Activated CD4-positive, alpha-beta T cell treated with anti-CD3 and anti-CD28 coated beads for 24 hours (primary cell): ENCODE data around the gene USP30.

Source experiments
- DNase-seq, 2 donors: peaks; one replicate each; pipeline ENCODE4 v3.0.0-alpha.2; 2020; ENCODE audit warnings: low read depth in 2 of 2

Gene USP30

GRCh38 chr12:109098183-109098604 is 45.8 kb downstream of the USP30 start:
- DNase-seq, result no peak

DNA sequence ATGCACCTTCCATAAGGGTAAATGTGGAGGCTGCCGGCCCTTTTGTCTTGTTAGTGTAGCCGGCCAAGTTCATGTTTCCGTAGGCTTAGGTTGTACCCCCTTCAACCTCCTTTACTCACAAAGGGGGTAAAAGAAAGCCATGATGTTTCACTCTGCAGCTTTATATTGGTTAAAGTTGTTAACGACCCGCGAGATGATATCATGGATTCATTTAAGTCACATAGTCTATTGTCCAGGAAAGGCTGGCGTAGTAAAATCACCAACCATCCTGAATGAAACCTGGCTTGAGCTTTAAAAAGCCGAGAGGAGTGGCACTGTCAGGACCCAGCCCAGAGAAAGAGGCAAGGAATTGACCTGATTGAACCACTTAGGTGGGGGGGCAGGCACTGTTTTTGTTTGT is 46.3 kb downstream of the USP30 start:
- no peak for DNase-seq

- no peak for DNase-seq
These were observed 47.1 kb downstream of the USP30 start for GRCh38 chr12:109099431-109100020.

GRCh38 chr12:109100741-109101140 is 48.4 kb downstream of the USP30 start:
- no peak for DNase-seq

- no peak for DNase-seq
These were observed 50.1 kb downstream of the USP30 start for GRCh38 chr12:109102491-109102890.

DNA sequence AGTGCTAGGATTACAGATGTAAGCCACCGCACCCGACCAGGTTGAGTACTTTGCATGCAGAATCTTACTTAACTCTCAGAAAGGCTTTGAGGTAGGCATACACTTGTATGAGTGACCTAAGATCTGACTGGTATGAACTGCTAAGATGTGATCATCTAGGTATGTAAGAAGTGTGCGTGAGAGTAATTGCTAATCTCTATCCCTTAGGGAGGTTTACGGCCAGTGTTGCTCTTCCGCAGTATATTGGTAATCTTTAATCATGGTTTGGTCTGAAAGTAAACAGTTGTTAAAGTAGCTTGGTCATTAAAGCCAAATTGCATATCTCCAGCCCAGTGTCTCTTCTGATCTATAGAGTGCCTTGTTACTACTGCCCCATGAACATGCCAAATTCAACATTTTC is 52.8 kb downstream of the USP30 start:
- DNase-seq, result no peak

DNA sequence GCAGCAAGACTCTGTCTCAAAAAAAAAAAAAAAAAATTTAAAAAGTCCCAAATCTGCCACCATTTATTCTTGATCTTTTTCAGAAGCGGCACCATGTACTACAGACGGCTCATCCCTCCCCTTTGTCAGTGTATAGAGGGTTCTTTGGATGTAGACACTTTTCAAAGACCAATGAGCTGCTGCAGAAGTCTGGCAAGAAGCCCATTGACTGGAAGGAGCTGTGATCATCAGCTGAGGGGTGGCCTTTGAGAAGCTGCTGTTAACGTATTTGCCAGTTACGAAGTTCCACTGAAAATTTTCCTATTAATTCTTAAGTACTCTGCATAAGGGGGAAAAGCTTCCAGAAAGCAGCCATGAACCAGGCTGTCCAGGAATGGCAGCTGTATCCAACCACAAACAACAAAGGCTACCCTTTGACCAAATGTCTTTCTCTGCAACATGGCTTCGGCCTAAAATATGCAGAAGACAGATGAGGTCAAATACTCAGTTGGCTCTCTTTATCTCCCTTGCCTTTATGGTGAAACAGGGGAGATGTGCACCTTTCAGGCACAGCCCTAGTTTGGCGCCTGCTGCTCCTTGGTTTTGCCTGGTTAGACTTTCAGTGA is 57.5 kb downstream of the USP30 start:
- no peak for DNase-seq

DNA sequence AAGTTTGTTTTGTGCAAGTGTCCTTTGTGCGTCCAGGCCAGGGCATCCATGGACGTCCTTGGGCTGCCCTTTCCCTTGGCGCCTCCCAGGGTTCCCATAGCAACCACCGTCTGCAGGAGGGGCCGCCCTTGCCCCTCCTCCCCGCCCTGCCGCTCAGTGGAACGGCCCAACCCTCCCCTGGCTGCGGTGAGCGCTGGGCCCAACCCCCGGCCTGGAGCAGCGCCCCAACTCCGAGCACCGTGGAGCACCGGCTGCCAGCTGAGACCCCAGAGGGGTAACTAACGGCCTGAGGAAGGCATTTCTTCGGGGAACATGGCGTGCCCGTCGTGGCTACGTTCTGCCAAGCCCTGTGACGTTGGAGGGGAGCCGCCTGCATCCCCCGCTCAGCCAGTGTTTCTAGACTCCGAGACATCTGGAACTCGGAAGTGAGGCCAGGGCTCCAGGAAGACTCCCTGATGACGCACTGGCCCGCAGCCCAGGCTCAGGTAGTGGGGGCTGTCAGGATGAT is 58.7 kb downstream of the USP30 start:
- peak; percentile 18 to 20 for DNase-seq

- DNase-seq, result no peak
These were observed 60.5 kb downstream of the USP30 start for GRCh38 chr12:109112720-109113465.

GRCh38 chr12:109113661-109114321 is 61.4 kb downstream of the USP30 start:
- no peak for DNase-seq

DNA sequence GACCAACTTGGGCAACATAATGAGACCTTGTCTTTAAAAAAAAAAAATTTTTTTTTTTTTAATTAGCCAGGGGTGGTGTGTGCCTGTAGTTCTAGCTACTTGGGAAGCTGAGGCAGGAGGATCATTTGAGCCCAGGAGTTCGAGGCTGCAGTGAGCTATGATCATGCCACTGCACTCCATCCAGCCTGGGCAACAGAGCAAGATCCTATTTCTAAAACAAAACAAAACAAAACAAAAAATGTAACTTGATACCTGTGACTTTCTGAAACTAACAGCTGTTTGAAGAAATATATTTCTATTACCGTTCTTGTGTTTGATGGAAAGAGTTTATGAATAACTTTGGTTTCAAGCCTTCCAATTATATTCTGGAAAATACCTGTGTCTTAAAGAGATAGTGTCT is 62.3 kb downstream of the USP30 start:
- no peak for DNase-seq

- no peak for DNase-seq
These were observed 63.0 kb downstream of the USP30 start for GRCh38 chr12:109115404-109115757.

- DNase-seq, result no peak
These were observed 63.6 kb downstream of the USP30 start, which contains the start of gene ACACB for GRCh38 chr12:109115758-109116610. ACACB (plus strand) TSS chr12:109116587; CDS start chr12:109139406, 22,819 bp downstream.

DNA sequence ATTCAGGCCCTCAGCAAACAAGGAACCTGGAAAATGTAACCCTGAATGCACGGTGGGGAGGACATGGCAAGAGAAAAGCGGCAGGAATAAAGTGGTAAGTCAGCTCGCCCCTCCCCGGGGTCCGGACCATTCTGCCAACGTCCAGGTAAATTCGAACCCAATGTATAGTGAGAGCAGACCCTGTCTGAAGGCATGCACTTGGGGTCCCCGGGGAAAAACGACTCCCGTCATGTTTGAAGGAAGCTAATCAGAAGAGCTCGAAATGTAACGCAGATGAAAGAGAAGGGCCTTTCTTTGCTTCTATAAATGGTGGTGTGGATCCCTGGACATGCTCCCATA is 64.2 kb downstream of the USP30 start:
- DNase-seq, result no peak

DNA sequence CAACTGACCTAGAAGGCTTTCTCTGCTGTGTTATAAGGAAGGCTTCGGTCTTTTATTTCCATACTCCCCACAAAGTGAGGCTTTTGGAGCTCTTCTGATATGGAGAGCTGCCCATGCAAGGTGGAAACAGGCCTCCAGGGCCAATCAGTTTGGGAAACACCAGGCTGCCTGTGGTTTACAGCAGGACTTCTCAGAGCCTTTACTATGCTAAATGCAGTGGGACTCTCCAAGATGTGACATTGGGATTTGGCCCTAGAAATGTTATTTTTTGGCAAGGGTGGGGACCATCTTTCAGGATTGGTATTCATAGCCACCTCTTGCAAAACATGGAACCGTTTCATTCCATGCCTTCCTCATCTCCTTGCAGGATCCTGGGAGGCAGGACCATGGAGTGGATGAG is 67.7 kb downstream of the USP30 start:
- DNase-seq, result no peak

DNA sequence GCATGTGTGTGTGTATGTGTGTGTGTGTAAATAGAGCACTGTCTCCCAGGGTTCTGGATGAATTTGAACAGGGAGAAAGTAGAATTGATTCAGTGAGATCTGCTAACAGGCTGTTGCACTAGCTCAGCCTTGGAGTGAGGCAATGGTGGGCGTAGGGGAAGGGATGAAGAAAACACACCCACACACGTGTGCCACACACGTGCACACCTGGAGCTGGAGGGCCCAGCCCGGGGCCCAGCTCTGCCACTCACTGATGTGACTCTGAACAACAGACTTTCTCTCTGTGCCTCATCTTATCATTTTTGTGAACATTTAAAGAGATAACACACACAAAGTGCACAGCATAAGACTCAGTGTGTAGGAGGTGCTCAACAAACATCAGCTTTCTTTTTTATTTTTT is 68.2 kb downstream of the USP30 start:
- DNase-seq, result no peak

- DNase-seq, result no peak
These were observed 69.0 kb downstream of the USP30 start for GRCh38 chr12:109121346-109121880.

GRCh38 chr12:109124878-109125648 is 72.7 kb downstream of the USP30 start:
- no peak for DNase-seq

DNA sequence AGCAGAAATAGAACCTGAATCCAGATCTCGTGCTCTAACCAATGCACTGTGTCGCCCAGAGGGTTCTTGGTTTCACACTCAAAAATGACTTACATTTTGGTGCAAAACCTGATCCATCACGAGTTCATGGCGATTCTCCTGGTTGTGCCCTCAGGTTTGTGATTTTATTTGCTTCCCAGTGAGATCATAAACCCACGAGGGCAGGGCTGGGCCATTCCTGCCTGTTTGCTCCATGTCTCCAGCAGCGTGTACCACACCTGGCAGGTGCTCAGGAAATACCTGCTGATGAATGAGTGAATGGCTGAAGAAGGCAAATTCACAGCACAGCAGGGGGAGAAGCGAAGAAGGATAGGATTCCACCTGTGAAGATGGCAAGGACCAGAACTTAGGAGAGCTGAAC is 73.4 kb downstream of the USP30 start:
- no peak for DNase-seq

GRCh38 chr12:109126784-109127183 is 74.4 kb downstream of the USP30 start:
- DNase-seq, result no peak
